GM23338 (cell line): Measurements from ENCODE around the gene HLA-B. TPM values are rescaled to one million over a fixed set of nuclear protein-coding genes. Genes with fewer than 3 reads are reported as not detected.
A peak's percentile ranks its signal among the peaks of the same experiment; 100 is the strongest.

Experiments used
- ATAC-seq: fragments of 200-7000 bp; cut with Tn5 transposase; 3 replicates; pipeline ENCODE4 v1.9.1; 2020
- DNase-seq: peaks from one replicate; pipeline ENCODE4 v3.0.0-alpha.2; 2015; ENCODE audit warnings: low spot score
- H2AFZ ChIP-seq: fragments of 200-600 bp; sonication (generic); 2 replicates; pipeline ENCODE4 v1.8.0; 2016; ENCODE audit warnings: antibody characterized with exemption, mild to moderate bottlenecking, moderate library complexity
- H3F3A ChIP-seq: fragments of 200-600 bp; sonication (generic); replicated peaks from 2 replicates; pipeline ENCODE4 v1.8.0; 2017; ENCODE audit warnings: antibody characterized with exemption, mixed run types, low read depth
- H3K27ac ChIP-seq: fragments of 200-600 bp; sonication (generic); 2 replicates; pipeline ENCODE4 v1.6.1; 2016; ENCODE audit warnings: low read depth
- H3K27me3 ChIP-seq: fragments of 200-600 bp; sonication (generic); 2 replicates; pipeline ENCODE4 v1.8.0; 2016; ENCODE audit warnings: mild to moderate bottlenecking, mixed run types, moderate library complexity; ENCODE audit not compliant: insufficient read depth
- H3K36me3 ChIP-seq: fragments of 200-600 bp; sonication (generic); 2 replicates; pipeline ENCODE4 v1.8.0; 2016; ENCODE audit warnings: mild to moderate bottlenecking; ENCODE audit not compliant: insufficient read depth
- H3K4me1 ChIP-seq: fragments of 200-600 bp; sonication (generic); 2 replicates; pipeline ENCODE4 v1.8.0; 2016; ENCODE audit warnings: mild to moderate bottlenecking, moderate library complexity; ENCODE audit not compliant: insufficient read depth
- H3K4me2 ChIP-seq: fragments of 200-600 bp; sonication (generic); 2 replicates; pipeline ENCODE4 v1.7.1; 2017; ENCODE audit warnings: mixed run types
- H3K4me3 ChIP-seq: fragments of 200-600 bp; sonication (generic); 2 replicates; pipeline ENCODE4 v1.6.1; 2016; ENCODE audit warnings: mixed run types
- H3K79me2 ChIP-seq: fragments of 200-600 bp; sonication (generic); replicated peaks from 2 replicates; pipeline ENCODE4 v1.8.0; 2017; ENCODE audit warnings: mild to moderate bottlenecking; ENCODE audit not compliant: insufficient read depth
- H3K9me2 ChIP-seq: fragments of 200-600 bp; sonication (generic); 2 replicates; pipeline ENCODE4 v1.8.0; 2017; ENCODE audit not compliant: insufficient read depth
- H4K20me1 ChIP-seq: fragments of 200-600 bp; sonication (generic); replicated peaks from 2 replicates; pipeline ENCODE4 v1.8.0; 2017; ENCODE audit warnings: mild to moderate bottlenecking; ENCODE audit not compliant: insufficient read depth
- H3K27ac Mint-ChIP-seq: 2 replicates; pipeline ENCODE4 v1.8.0; 2020; ENCODE audit warnings: inconsistent platforms, mild to moderate bottlenecking, moderate library complexity, mixed read lengths
- H3K27me3 Mint-ChIP-seq: 3 replicates; pipeline ENCODE4 v1.8.0; 2022; ENCODE audit warnings: low read depth, mild to moderate bottlenecking, moderate library complexity, mixed read lengths, inconsistent platforms; ENCODE audit not compliant: insufficient read depth, poor library complexity
- H3K36me3 Mint-ChIP-seq: 3 replicates; pipeline ENCODE4 v1.8.0; 2021; ENCODE audit warnings: low read depth, mild to moderate bottlenecking, inconsistent platforms, moderate library complexity, mixed read lengths
- H3K4me1 Mint-ChIP-seq: 3 replicates; pipeline ENCODE4 v1.8.0; 2020; ENCODE audit warnings: mild to moderate bottlenecking, inconsistent platforms, mixed read lengths
- H3K4me3 Mint-ChIP-seq: 3 replicates; pipeline ENCODE4 v1.8.0; 2021; ENCODE audit warnings: moderate library complexity, mild to moderate bottlenecking, inconsistent platforms, mixed read lengths
- H3K9me3 Mint-ChIP-seq: 3 replicates; pipeline ENCODE4 v1.8.0; 2020; ENCODE audit warnings: moderate library complexity, mild to moderate bottlenecking, inconsistent platforms, mixed read lengths
- CREB1 ChIP-seq: fragments of 250-450 bp; sonication (Bioruptor Pico); IDR thresholded peaks from 2 replicates; pipeline ENCODE4 v1.5.0; 2020; ENCODE audit warnings: low read depth, mild to moderate bottlenecking, moderate library complexity
- CTCF ChIP-seq, 2 experiments: fragments of 200-600 bp in 1 of 2; sonication (generic) in 1 of 2; conservative IDR thresholded peaks; 2 replicates each; pipeline versions ENCODE4 v1.5.1 to v1.6.1; 2016 to 2017; ENCODE audit warnings: antibody characterized with exemption in 2 of 2, low read depth in 2 of 2, mild to moderate bottlenecking in 2 of 2, moderate library complexity in 1 of 2
- EZH2 ChIP-seq: fragments of 200-600 bp; sonication (generic); IDR thresholded peaks from one replicate; pipeline ENCODE4 v1.8.0; 2017; ENCODE audit warnings: antibody characterized with exemption, mild to moderate bottlenecking, low read depth; ENCODE audit not compliant: unreplicated experiment
- EZH2phosphoT487 ChIP-seq: fragments of 200-600 bp; sonication (generic); IDR thresholded peaks from one replicate; pipeline ENCODE4 v1.8.1; 2018; ENCODE audit warnings: antibody characterized with exemption; ENCODE audit not compliant: unreplicated experiment
- JUNB ChIP-seq: IDR thresholded peaks from one replicate; pipeline ENCODE4 v1.6.1; 2016; ENCODE audit warnings: antibody characterized with exemption; ENCODE audit not compliant: unreplicated experiment
- NANOG ChIP-seq: IDR thresholded peaks from 2 replicates; pipeline ENCODE4 v1.6.1; 2016; ENCODE audit warnings: antibody characterized with exemption, borderline replicate concordance
- REST ChIP-seq: IDR thresholded peaks from one replicate; pipeline ENCODE4 v1.6.1; 2018; ENCODE audit warnings: antibody characterized with exemption; ENCODE audit not compliant: unreplicated experiment
- STAT1 ChIP-seq: IDR thresholded peaks from one replicate; pipeline ENCODE4 v1.6.1; 2016; ENCODE audit warnings: antibody characterized with exemption; ENCODE audit not compliant: unreplicated experiment
- ZNF114 ChIP-seq: fragments of 250-450 bp; sonication (Bioruptor Pico); IDR thresholded peaks from 2 replicates; pipeline ENCODE4 v1.5.0; 2020; ENCODE audit warnings: mild to moderate bottlenecking, moderate library complexity
- ZNF331 ChIP-seq: fragments of 250-450 bp; sonication (Bioruptor Pico); IDR thresholded peaks from 2 replicates; pipeline ENCODE4 v1.5.0; 2020; ENCODE audit warnings: low read depth, mild to moderate bottlenecking, moderate library complexity
- ZNF462 ChIP-seq: fragments of 250-450 bp; sonication (Bioruptor Pico); IDR thresholded peaks from 2 replicates; pipeline ENCODE4 v1.5.0; 2020; ENCODE audit warnings: mild to moderate bottlenecking, moderate library complexity
- polyA plus RNA-seq: library from polyadenylated mRNA; unstranded; fragments of >200 nt; fragmentation: Nextera tagmentation; extraction: Ambion mirVana; gene quantifications from 2 replicates; pipeline ENCODE4 v1.2.1, GENCODE V29; 2016
- total RNA-seq: library from RNA; depleted of rRNA; stranded (reverse); fragments of >200 nt; shearing (Covaris generic); gene quantifications from 2 replicates; pipeline ENCODE4 v1.2.3, GENCODE V29; 2014

Gene HLA-B
- total and polyA plus RNA-seq, 2 experiments from 2014 or later = 44.3 to 86.0 TPM

- TF ChIP-seq ZNF462 (CRISPR knock-in tag) = no peak
These were observed 42.8 kb upstream of the HLA-B start (continued) for GRCh38 chr6:31399589-31400466.

GRCh38 chr6:31397901-31398525 is 41.0 kb upstream of the HLA-B start:
- no peak overlapping the region for H3K4me3 Mint-ChIP-seq
- DNase-seq (peak; percentile 35), ATAC-seq (no peak)
- Histone ChIP-seq H3K36me3 (no peaks in the 10 kb centered on the region), H4K20me1 (no peaks in the 10 kb centered on the region), H3K79me2 (0 out of 2 replicates have a peak, but pooled peaks cover 5% of the 10 kb centered on the region), H3K27ac (no peak overlapping the region), H3K9me2 (no peaks in the 10 kb centered on the region; the same call in 1 of the 2 replicates), H3K4me2 (no peak overlapping the region), H3K27me3 (peaks cover 20% of the 10 kb centered on the region), H3K4me1 (peaks cover 21% of the 10 kb centered on the region), H2AFZ (no peak overlapping the region), H3F3A (0 out of 2 replicates have a peak, but pooled peaks cover 7% of the 10 kb centered on the region), H3K4me3 (no peak overlapping the region)
- peaks cover 37% of the 10 kb centered on the region for H3K4me1 Mint-ChIP-seq
- H3K9me3 Mint-ChIP-seq = peaks cover 15% of the 10 kb centered on the region; the same call in 2 of the 3 replicates
- peaks cover 3% of the 10 kb centered on the region for H3K36me3 Mint-ChIP-seq
- H3K27me3 Mint-ChIP-seq = peaks cover 42% of the 10 kb centered on the region
- no peak overlapping the region for H3K27ac Mint-ChIP-seq
- TF ChIP-seq ZNF331 (CRISPR knock-in tag) = no peak
- no peak for TF ChIP-seq CREB1 (CRISPR knock-in tag)
- no peak for TF ChIP-seq ZNF114 (CRISPR knock-in tag)
- no peak for TF ChIP-seq REST
- TF ChIP-seq EZH2 = no peak
- TF ChIP-seq JUNB = no peak
- TF ChIP-seq CTCF (conservative IDR thresholded peaks at IDR 0.05; ENCODE audit: low read depth in 2 of 2) = no peak
- TF ChIP-seq EZH2phosphoT487 = no peak
- no peak for TF ChIP-seq STAT1
- no peak for TF ChIP-seq NANOG
